WERI-Rb-1 (cell line): ENCODE measurements around the gene ANXA8.

Experiments used
- DNase-seq: peaks from one replicate; pipeline ENCODE4 v3.0.0-alpha.2; 2020
- H3K27ac ChIP-seq: fragments of 250-450 bp; sonication (Bioruptor Pico); 2 replicates; pipeline ENCODE4 v1.5.1; 2020; ENCODE audit warnings: mild to moderate bottlenecking, moderate library complexity
- H3K27me3 ChIP-seq: fragments of 250-450 bp; sonication (Bioruptor Pico); 2 replicates; pipeline ENCODE4 v1.5.1; 2021; ENCODE audit warnings: mild to moderate bottlenecking, low read depth, moderate library complexity; ENCODE audit not compliant: insufficient read depth, severe bottlenecking
- H3K36me3 ChIP-seq: fragments of 250-450 bp; sonication (Bioruptor Pico); 2 replicates; pipeline ENCODE4 v1.5.1; 2020; ENCODE audit warnings: mild to moderate bottlenecking, moderate library complexity
- H3K4me3 ChIP-seq: 2 replicates; pipeline ENCODE4 v1.5.1; 2011; ENCODE audit warnings: low read depth, mild to moderate bottlenecking, control low read depth, low read length
- H3K9me3 ChIP-seq: fragments of 250-450 bp; sonication (Bioruptor Pico); 2 replicates; pipeline ENCODE4 v1.5.1; 2021; ENCODE audit warnings: mild to moderate bottlenecking, moderate library complexity; ENCODE audit not compliant: severe bottlenecking
- CTCF ChIP-seq: IDR thresholded peaks from 2 replicates; pipeline ENCODE4 v1.5.1; 2011; ENCODE audit warnings: low read depth, mild to moderate bottlenecking, control low read depth, inconsistent platforms, low read length

ANXA8 gene

DNA sequence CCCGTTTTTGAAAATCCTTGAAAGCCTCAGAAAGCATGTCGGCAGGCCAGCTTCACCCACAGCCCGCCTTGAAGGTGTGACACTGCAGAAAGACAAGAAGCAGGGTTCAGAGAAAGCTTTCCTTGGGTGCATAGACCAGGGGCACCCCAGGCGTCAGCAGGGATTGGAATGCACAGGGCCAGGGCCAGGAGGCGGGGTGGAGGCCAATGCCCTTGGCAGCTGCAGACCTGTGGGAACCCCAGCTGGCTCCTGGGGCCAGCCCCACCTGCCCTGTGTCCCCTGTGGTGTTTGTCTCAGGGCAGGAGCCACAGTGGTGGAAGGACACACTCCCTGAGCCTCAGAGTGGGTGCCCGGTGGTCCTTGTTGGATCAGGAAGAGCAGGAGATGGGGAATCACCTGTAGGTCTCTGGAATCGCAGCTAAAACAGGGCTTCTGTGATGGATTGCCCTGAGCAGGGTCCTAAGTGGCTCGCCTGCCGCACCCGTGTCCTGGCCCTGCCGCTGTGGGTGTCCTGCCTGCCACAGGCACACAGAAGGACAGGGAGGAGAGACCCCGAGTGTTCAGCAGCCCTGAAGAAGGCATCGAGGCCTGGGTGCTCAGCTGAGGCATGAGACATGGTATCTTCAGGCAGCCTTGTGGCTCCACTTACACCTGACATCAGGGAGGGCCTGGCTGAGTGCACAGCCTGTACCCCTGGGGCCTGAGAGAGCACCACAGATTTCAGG lies 32.5 kb downstream of the ANXA8 start:
- no peak for TF ChIP-seq CTCF
- H3K9me3 ChIP-seq, result no peaks in the 10 kb centered on the region
- H3K27ac ChIP-seq, result no peak overlapping the region
- H3K4me3 ChIP-seq, result no peak overlapping the region
- H3K27me3 ChIP-seq, result no peaks in the 10 kb centered on the region
- DNase-seq, result no peak
- no peaks in the 10 kb centered on the region for H3K36me3 ChIP-seq

- TF ChIP-seq CTCF, result no peak
- H3K9me3 ChIP-seq, result peaks cover 6% of the 10 kb centered on the region
- H3K4me3 ChIP-seq, result no peak overlapping the region
- H3K36me3 ChIP-seq, result no peaks in the 10 kb centered on the region
- no peak overlapping the region for H3K27ac ChIP-seq
- DNase-seq, result no peak
- no peaks in the 10 kb centered on the region for H3K27me3 ChIP-seq
Measured at GRCh38 chr10:47450442-47450841, 33.5 kb downstream of the ANXA8 start.

DNA sequence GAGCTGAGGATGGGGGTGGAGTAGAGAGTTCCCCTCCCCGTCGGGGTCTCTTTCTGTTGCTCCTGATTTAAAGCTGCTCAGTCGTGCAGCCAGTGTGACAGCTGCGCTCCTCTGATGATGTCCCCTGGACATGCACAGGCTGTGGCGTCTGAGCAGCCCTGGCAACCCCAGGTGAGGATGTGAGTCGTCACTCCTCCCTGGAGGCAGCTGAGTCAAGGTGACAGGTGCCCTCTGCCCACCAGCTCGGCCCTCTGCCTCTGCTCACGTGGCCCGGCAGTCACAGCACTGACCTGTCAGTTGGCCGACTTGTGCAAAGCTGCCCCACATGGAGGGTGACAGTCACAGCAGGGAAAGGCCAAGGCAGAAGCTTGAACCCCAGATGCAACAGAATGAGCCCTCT lies 33.9 kb downstream of the ANXA8 start:
- H3K9me3 ChIP-seq, result peaks cover 10% of the 10 kb centered on the region
- no peak overlapping the region for H3K27ac ChIP-seq
- no peak overlapping the region for H3K4me3 ChIP-seq
- 0 out of 2 replicates have a peak, but pooled peaks have one; percentile 17 for TF ChIP-seq CTCF
- H3K36me3 ChIP-seq, result no peaks in the 10 kb centered on the region
- no peaks in the 10 kb centered on the region for H3K27me3 ChIP-seq
- peak; percentile 35 for DNase-seq

DNA sequence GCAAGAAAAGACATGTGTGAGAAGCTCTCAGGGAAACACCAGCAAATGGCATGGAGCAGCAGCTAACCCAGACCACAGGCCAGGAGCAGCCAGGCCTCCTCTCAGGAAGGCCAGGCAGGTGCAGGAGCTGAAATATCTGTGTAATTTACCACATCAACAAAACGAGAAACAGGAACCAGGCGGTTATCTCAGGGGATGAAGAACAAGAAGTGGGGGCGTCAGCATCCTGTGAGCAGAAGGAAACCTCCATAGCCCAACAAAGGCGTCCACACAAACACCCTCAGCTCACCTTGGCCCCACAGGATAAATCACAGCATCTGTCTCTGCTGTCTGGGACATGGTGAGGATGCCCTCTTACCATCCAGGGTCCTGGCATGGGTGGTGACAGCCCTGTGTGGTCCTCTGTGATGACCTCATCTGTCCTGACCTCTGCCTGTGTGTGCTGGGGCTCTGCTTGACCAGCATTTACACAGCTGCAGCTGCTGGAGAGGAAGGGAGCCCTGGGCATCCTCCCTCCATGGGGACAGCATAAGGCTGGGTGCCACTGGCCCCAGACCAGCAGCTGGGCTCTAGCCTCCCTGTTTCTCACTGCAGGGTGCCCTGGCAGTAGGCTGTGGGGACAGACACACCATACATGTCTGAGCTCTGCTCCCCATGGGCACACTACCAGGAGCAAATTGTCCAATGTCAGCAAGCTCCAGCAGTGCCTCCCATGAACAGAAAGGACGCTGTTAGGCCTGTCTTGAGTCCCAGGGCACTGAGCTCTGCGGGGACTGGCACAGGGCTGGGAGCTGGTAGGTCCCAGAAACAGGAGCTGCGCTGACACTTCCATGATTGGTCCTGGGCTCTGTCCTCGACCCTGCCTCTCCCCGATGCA lies 34.6 kb downstream of the ANXA8 start:
- Histone ChIP-seq H3K36me3 (no peaks in the 10 kb centered on the region), H3K27ac (no peak overlapping the region), H3K4me3 (no peak overlapping the region), H3K27me3 (no peaks in the 10 kb centered on the region), H3K9me3 (peaks cover 10% of the 10 kb centered on the region)
- DNase-seq, result no peak
- TF ChIP-seq CTCF, result no peak

- Histone ChIP-seq H3K27me3 (no peaks in the 10 kb centered on the region), H3K9me3 (peaks cover 10% of the 10 kb centered on the region), H3K4me3 (no peak overlapping the region), H3K36me3 (no peaks in the 10 kb centered on the region), H3K27ac (no peak overlapping the region)
- no peak for DNase-seq
- no peak for TF ChIP-seq CTCF
Measured at GRCh38 chr10:47447705-47448104, 36.2 kb downstream of the ANXA8 start.
